Left lung (tissue), 10 donors: ENCODE data around the gene GPC5. TPM values are rescaled to one million over a fixed set of nuclear protein-coding genes. Genes with fewer than 3 reads are reported as not detected.

Experiments
- ATAC-seq: fragments of 200-7000 bp; cut with Tn5 transposase; one replicate; pipeline ENCODE4 v1.9.1; 2020; ENCODE audit warnings: moderate library complexity
- DNase-seq, 4 donors: peaks; one replicate each; pipeline ENCODE4 v3.0.0-alpha.2; 2013 to 2020
- H3K27ac ChIP-seq, 2 donors: fragments of 200-600 bp; sonication (generic) in 1 of 2; one replicate each; pipeline versions ENCODE4 v1.5.0 to v1.8.0; 2020 to 2021
- H3K27me3 ChIP-seq, 2 donors: fragments of 200-600 bp; sonication (generic) in 1 of 2; one replicate each; pipeline versions ENCODE4 v1.5.0 to v1.8.0; 2020 to 2021
- H3K36me3 ChIP-seq, 2 donors: fragments of 200-600 bp; sonication (generic) in 1 of 2; one replicate each; pipeline versions ENCODE4 v1.5.0 to v1.8.0; 2020 to 2021
- H3K4me1 ChIP-seq, 2 donors: fragments of 200-600 bp; one replicate each; pipeline ENCODE4 v1.8.0; 2021
- H3K4me3 ChIP-seq, 2 donors: fragments of 200-600 bp; sonication (generic) in 1 of 2; one replicate each; pipeline versions ENCODE4 v1.5.0 to v1.8.0; 2020 to 2021; ENCODE audit warnings: mild to moderate bottlenecking in 1 of 2
- H3K9me3 ChIP-seq, 2 donors: fragments of 200-600 bp; sonication (generic) in 1 of 2; one replicate each; pipeline versions ENCODE4 v1.5.0 to v1.8.0; 2020 to 2021
- intact Hi-C, 2 donors: fragments of 100-400 bp; cut with DNase I; formaldehyde crosslinking; loops; one replicate each; pipeline versions ENCODE4 v1.11.2 to v1.14.2; 2022
- polyA plus RNA-seq, 6 donors: library from polyadenylated mRNA; unstranded; fragments of 120-200 nt; gene quantifications; one replicate each; pipeline ENCODE4 v1.2.1, GENCODE V29; 2013; ENCODE audit not compliant: insufficient read length in 6 of 6
- total RNA-seq, 2 donors: library from RNA; stranded (reverse); fragmentation: NEBNext Ultra II Directional; extraction: Animal tissue kit (Norgen Biotek cat#: 25700); gene quantifications; one replicate each; pipeline ENCODE4 v1.2.1, GENCODE V29; 2021
- TF ChIP-seq, protein P1 (sequence below), 2 donors: fragments of 200-600 bp; sonication (generic) in 1 of 2; IDR thresholded peaks; one replicate each; pipeline versions ENCODE4 v1.5.0 to v1.8.0; 2021; ENCODE audit warnings: antibody characterized with exemption in 2 of 2
- donor health status: DM: no; HTN: yes; CAD: no.
- donor health status: DM: no; HTN: no; CAD: no.

GPC5 gene
- total and polyA plus RNA-seq, 8 donors: 9.2 to 19.5 (median 11.5) TPM

DNA sequence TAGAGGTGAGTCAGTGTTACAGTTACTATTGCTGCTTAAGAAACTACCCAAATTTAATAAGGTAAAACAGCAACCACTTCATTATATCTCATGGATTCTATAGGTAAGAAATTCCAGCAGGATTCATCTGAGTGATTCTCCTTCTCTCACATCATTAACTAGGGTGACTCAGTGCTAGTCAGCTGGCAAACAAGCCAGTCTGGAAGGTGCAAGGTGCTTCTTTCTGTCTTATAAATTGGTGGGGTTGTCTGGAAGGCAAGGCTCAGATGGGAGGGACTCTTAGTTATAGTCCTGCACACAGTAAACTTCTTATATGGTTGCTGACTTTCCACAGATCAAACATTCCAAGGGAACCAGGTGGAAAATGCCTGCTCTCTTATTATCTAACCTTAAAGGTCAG is 484.5 kb downstream of the GPC5 start:
- H3K9me3 ChIP-seq: no peaks in the 10 kb centered on the region
- H3K36me3 ChIP-seq: no peaks in the 10 kb centered on the region
- DNase-seq (no peak), ATAC-seq (no peak)
- H3K4me3 ChIP-seq: no peak overlapping the region
- H3K27me3 ChIP-seq: no peaks in the 10 kb centered on the region
- TF ChIP-seq, protein P1, sequence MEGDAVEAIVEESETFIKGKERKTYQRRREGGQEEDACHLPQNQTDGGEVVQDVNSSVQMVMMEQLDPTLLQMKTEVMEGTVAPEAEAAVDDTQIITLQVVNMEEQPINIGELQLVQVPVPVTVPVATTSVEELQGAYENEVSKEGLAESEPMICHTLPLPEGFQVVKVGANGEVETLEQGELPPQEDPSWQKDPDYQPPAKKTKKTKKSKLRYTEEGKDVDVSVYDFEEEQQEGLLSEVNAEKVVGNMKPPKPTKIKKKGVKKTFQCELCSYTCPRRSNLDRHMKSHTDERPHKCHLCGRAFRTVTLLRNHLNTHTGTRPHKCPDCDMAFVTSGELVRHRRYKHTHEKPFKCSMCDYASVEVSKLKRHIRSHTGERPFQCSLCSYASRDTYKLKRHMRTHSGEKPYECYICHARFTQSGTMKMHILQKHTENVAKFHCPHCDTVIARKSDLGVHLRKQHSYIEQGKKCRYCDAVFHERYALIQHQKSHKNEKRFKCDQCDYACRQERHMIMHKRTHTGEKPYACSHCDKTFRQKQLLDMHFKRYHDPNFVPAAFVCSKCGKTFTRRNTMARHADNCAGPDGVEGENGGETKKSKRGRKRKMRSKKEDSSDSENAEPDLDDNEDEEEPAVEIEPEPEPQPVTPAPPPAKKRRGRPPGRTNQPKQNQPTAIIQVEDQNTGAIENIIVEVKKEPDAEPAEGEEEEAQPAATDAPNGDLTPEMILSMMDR (IDR thresholded peaks at IDR 0.05): no peak
- no peak overlapping the region for H3K27ac ChIP-seq
- no peaks in the 10 kb centered on the region for H3K4me1 ChIP-seq
- intact Hi-C loops: no loop called here

DNA sequence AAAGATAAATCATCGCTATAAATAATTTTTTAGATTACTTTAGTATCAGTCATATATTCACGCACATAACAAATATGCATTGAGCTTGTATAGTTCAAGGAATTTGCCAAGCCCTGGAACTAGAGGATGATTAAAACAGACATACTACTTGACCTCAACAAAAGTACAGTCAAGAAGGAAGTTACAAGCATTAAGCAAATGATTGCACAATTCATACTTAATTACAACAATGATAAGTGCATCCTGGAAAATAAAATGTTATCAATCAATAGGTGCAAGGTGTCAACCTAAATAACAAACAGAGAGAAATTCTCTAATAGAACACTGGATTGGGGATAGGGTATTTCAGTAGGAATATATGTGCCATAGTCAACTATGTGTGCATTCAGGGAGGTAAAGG is 491.2 kb downstream of the GPC5 start:
- ATAC-seq (no peak), DNase-seq (no peak)
- TF ChIP-seq, protein P1 (IDR thresholded peaks at IDR 0.05): no peak
- no peaks in the 10 kb centered on the region for H3K27me3 ChIP-seq
- no peak overlapping the region for H3K4me3 ChIP-seq
- intact Hi-C loops: no loop called here
- peaks cover 0 to 5% of the 10 kb centered on the region in 2 donors for H3K9me3 ChIP-seq
- no peaks in the 10 kb centered on the region for H3K36me3 ChIP-seq
- H3K27ac ChIP-seq: no peak overlapping the region
- H3K4me1 ChIP-seq: no peaks in the 10 kb centered on the region

DNA sequence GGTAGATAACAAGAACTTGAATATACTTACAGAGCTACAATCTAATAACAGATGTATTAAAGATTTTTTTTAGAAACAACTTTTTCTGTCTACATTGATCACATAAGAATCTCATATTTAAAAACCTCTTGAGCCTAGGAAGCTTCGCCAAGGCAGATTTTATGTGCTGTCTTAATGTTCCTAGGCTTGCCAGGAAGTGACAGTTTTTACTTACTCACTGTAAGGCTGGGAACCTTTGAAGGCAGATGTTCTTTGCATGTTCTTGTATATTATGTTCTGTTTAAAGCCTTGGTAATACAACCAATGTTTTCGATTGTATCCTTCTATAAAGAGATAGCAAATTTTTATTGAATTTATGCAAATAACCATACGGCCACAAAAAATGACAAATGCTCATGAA is 492.7 kb downstream of the GPC5 start:
- Histone ChIP-seq H3K27me3 (no peaks in the 10 kb centered on the region), H3K27ac (no peak overlapping the region), H3K9me3 (peaks cover 0 to 5% of the 10 kb centered on the region in 2 donors), H3K36me3 (no peaks in the 10 kb centered on the region), H3K4me1 (no peaks in the 10 kb centered on the region), H3K4me3 (no peak overlapping the region)
- intact Hi-C loops: no loop called here
- peak in 1 of 4 donors; percentile 7 for DNase-seq
- no peak for ATAC-seq
- TF ChIP-seq, protein P1 (IDR thresholded peaks at IDR 0.05): no peak

DNA sequence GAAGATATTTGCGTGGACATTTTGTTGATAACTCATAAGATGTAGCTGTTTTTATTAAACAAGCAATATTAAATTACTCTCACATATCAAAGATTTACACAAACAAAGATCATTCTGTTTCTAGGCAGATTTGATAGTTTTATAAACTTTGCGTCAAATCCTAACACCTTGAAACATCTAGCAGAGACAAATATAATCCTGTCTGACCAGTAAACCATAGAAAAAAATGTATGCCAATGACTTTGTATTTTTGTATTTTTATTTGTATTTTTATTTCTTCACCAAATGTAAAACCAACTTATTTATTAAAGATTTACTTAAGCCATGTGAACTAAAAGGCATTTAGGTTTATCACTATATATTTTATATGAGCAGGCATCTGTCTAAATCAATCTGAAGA is 494.6 kb downstream of the GPC5 start:
- no peak for ATAC-seq
- intact Hi-C loops: no loop called here

DNA sequence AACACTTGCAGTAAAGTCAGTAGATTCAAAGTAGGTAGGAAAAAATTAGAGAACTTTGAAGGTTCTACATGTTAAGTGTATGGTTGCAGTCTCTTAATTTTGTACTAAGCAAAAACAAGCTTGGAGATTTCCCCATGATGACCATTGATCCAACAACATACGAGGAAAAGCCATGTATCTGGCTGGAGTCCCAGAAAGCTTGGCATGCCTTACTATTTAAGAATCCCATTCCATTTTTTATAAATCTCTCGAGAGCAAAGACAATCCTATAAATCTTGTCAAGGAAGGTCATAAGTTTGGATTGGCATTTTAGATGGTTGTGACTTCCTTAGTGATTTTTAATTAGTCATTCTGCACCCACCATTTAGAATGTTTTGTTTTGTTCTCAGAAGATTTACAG is 495.9 kb downstream of the GPC5 start:
- H3K27me3 ChIP-seq: no peaks in the 10 kb centered on the region
- TF ChIP-seq, protein P1 (IDR thresholded peaks at IDR 0.05): no peak
- no peaks in the 10 kb centered on the region for H3K4me1 ChIP-seq
- H3K27ac ChIP-seq: no peak overlapping the region
- peak in 2 of 4 donors; percentile 22 to 41 for DNase-seq
- peaks cover 0 to 5% of the 10 kb centered on the region in 2 donors for H3K9me3 ChIP-seq
- H3K4me3 ChIP-seq: no peak overlapping the region
- no peaks in the 10 kb centered on the region for H3K36me3 ChIP-seq
- ATAC-seq: no peak
- intact Hi-C loops: no loop called here

More for the DNA sequence above, 494.6 kb downstream of the GPC5 start:
- Histone ChIP-seq H3K27ac (no peak overlapping the region), H3K36me3 (no peaks in the 10 kb centered on the region), H3K9me3 (peaks cover 0 to 5% of the 10 kb centered on the region in 2 donors), H3K4me3 (no peak overlapping the region), H3K27me3 (no peaks in the 10 kb centered on the region), H3K4me1 (no peaks in the 10 kb centered on the region)
- no peak for DNase-seq
- TF ChIP-seq, protein P1 (IDR thresholded peaks at IDR 0.05): no peak
